Adipocyte (in vitro differentiated cells): Measurements from ENCODE around the gene LRRC75B.
"Not testable (repeated sequence)": the region's sequence is repeated elsewhere in the genome, so short reads cannot be mapped to it uniquely, and the experiment has no call there.

ENCODE experiments used
- DNase-seq: peaks from one replicate; pipeline ENCODE4 v3.0.0-alpha.2; 2015; ENCODE audit warnings: low read depth
- H3K27me3 ChIP-seq: replicated peaks from 2 replicates; pipeline ENCODE4 v1.7.0; 2013; ENCODE audit warnings: mild to moderate bottlenecking, low read length, moderate library complexity; ENCODE audit not compliant: control insufficient read depth, insufficient read depth
- H3K36me3 ChIP-seq: 2 replicates; pipeline ENCODE4 v1.7.0; 2013; ENCODE audit warnings: low read length, mild to moderate bottlenecking, moderate library complexity; ENCODE audit not compliant: control insufficient read depth, insufficient read depth, severe bottlenecking
- H3K4me1 ChIP-seq: 2 replicates; pipeline ENCODE4 v1.7.0; 2013; ENCODE audit warnings: mild to moderate bottlenecking, low read length, moderate library complexity; ENCODE audit not compliant: control insufficient read depth, insufficient read depth
- H3K4me3 ChIP-seq: 2 replicates; pipeline ENCODE4 v1.7.0; 2013; ENCODE audit warnings: mild to moderate bottlenecking, low read length, moderate library complexity
- H3K9ac ChIP-seq: 2 replicates; pipeline ENCODE4 v1.7.0; 2013; ENCODE audit warnings: mild to moderate bottlenecking, low read length, moderate library complexity
- H3K9me3 ChIP-seq: 2 replicates; pipeline ENCODE4 v1.7.0; 2013; ENCODE audit warnings: mild to moderate bottlenecking, low read length, moderate library complexity; ENCODE audit not compliant: control insufficient read depth

Gene LRRC75B

DNA sequence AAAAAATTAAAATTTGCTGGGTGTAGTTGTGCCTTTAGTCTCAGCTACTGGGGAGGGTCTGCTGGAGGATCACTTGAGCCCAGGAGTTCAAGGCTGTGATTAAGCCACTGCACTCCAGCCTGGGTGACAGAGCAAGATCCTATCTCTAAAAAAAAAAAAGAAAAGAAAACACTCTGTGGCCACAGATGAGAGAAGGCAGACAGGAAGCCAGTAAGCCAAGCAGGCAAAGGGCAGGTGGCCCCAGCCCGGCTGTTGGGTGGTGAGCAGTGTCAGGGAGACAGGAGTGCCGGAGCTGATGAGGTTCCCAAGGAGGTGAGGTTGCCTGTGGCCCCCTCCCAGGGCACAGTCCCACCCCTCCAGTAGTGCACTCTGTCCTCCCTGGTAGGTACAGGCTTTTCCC, 29.7 kb upstream of the LRRC75B start:
- not testable (repeated sequence) for H3K27me3 ChIP-seq, DNase-seq, H3K4me1 ChIP-seq, H3K9ac ChIP-seq, H3K4me3 ChIP-seq, H3K36me3 ChIP-seq, H3K9me3 ChIP-seq

DNA sequence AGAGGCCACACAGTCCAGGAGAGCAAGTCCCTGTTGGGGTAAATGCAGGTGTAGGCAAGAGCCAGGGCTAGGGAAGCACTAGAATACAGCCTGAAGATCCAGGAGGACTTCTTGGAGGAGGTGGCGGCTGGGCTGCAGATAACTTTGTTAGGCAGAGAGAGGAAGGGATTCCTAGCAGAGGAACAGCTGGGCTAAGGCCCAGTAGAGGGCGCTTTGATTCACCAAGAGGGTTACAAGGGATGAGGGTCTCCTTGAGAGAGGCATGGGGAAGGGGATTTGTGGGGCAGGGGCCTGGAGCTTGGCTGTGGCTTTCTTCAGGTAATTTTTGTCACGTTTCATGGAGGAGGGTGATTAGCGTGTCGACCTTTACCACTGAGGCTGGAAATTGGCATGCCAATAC, 28.4 kb upstream of the LRRC75B start:
- not testable (repeated sequence) for H3K4me3 ChIP-seq, H3K9me3 ChIP-seq, H3K4me1 ChIP-seq, DNase-seq, H3K27me3 ChIP-seq, H3K36me3 ChIP-seq, H3K9ac ChIP-seq

DNA sequence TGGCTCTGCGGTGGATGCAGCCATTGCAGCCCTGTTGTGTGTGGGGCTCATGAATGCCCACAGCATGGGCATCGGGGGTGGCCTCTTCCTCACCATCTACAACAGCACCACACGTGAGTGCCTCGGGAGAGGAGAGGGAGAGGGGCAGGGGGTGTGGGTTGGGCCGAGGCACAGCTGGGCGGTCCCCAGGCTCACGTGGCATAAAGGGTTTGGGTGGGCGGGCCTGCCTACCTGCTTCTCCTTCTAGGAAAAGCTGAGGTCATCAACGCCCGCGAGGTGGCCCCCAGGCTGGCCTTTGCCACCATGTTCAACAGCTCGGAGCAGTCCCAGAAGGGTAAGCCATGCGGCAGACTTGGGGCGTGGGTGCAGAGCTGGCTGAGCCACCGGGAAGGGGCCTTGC, 21.9 kb upstream of the LRRC75B start:
- H3K9ac ChIP-seq, DNase-seq, H3K4me3 ChIP-seq: not testable (repeated sequence)

DNA sequence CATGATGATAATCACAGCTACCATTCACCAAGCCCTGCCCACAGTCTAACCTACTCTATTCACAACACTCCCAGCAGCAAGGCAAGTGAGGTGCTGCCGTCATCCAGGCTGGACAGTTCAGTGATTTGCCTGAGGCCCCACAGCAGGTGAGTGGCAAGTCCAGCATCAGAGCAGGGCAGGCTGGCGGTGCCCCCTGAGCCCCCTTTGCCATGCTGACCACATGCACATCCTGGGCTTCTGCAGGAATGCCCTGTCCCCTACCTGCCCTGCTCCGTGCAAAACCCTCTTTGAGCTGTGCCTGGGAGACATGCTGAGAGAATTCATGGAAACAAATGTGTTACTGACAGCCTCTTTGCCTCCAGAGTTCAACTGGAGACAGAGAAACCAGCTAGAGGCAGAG, 17.0 kb upstream of the LRRC75B start:
- not testable (repeated sequence) for H3K9me3 ChIP-seq, DNase-seq, H3K9ac ChIP-seq, H3K27me3 ChIP-seq, H3K4me3 ChIP-seq, H3K4me1 ChIP-seq, H3K36me3 ChIP-seq

More for the DNA sequence above, 21.9 kb upstream of the LRRC75B start:
- H3K9me3 ChIP-seq, H3K27me3 ChIP-seq, H3K4me1 ChIP-seq, H3K36me3 ChIP-seq: not testable (repeated sequence)

DNA sequence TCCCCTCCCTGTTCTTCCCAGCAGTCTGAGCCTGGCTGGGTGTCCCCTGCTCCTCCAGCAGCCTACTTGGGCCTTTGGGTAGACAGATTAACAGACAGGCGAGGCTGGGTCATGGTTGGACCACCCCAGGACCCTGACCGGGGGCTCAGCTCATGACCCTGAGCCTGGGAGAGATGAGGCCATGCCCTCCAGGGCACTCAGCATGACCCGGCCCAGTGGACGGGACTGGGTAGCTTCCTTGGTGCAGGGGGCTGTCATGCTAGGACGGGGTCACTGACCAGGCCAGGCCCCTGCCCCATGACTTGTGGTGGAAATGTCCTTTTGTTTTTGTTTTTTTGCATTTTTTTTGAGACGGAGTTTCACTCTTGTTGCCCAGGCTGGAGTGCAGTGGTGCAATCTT, 15.5 kb upstream of the LRRC75B start:
- not testable (repeated sequence) for H3K36me3 ChIP-seq, H3K27me3 ChIP-seq, H3K4me3 ChIP-seq, H3K4me1 ChIP-seq, H3K9me3 ChIP-seq, H3K9ac ChIP-seq, DNase-seq

DNA sequence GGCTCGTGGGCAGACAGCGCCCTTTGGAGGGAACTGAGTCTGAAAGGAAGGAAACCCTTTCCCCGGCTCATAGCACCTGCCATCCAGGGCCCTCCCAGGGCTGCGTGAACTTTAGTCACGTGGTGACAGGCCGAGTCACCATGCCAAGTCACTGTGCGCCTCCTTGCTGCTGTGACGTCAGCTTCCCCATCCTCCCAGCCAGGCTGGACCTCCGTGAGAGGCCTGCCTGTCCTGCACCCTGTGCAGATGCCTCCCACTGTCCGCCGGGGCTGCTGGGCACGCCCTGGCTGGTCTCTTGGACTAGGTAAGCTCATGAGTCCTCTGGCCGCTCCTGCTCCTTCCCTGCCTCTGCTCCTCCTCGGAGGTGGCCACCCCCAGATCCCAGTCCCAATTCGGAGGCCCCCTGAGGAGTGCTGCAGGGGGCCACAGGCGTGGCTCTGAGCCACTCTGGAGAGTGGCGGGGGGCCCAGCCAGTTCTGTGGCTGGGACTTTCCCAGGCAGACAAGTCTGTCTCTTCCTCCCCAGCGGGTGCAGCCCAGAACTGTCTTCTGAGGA, 14.6 kb upstream of the LRRC75B start:
- not testable (repeated sequence) for H3K27me3 ChIP-seq, H3K9ac ChIP-seq, H3K9me3 ChIP-seq, H3K4me1 ChIP-seq, DNase-seq, H3K4me3 ChIP-seq, H3K36me3 ChIP-seq

DNA sequence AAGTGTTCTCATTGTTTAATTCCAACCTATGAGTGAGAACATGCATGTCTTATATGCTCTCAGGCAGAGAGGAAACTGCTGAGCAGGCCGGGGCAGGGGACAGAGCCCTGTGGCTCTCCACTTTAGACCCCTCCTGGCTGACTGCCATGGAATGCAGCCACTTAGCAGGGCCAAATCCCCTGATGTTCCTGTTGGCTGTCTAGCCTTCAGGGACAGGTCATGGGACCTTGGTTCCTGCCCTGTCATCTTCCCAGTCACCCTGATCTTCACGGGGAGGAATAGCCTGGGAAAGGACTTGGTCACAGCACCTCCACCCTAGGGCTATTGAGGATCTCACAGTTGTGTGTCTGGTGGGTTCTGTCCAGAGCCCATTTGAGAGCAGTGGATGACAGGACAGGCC, 13.5 kb upstream of the LRRC75B start:
- not testable (repeated sequence) for H3K9me3 ChIP-seq, H3K4me1 ChIP-seq, H3K27me3 ChIP-seq, H3K4me3 ChIP-seq, DNase-seq, H3K36me3 ChIP-seq, H3K9ac ChIP-seq

DNA sequence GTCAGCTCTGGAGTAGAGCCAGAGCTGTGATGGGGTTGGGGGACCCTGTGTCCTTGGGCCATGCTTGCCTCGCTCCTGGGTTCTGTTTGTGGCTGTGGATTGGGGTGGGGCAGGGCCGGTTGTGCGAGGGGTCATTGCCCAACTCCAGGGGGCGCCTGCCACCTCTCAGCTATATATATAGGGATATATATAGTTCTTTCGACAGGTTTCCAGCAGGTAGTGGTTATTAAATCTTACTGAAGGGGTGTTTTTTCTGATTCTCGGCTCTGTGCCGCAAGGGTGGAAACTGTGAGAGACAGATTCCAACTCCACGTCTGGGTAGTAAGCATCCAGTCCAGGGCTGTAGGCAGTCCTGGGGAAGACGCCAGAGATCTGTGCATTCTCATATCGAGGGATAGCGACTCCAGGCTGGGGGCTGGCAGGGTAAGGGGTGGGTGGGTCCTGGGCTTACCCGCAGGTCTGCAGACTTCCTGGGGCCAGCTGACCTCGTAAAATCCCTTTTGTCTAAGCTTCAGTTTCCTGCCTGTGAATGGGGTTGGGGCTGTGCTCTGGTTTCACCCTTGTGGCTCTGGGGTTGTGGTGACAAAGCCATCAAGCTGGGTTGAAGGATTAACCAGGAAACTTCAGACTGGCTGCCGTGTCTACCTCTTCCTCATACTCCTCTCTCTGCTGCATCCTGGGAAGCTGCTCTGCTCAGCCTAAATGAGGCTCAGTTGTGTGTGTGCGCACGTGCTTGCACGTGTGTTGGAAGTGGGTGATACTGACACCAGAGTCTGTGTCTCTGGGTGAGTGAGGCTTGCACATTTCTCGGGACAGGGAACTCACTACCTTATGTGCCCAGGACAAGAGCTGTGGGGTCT, 11.1 kb upstream of the LRRC75B start:
- H3K27me3 ChIP-seq, H3K9me3 ChIP-seq, H3K36me3 ChIP-seq, H3K9ac ChIP-seq, H3K4me3 ChIP-seq, H3K4me1 ChIP-seq, DNase-seq: not testable (repeated sequence)

DNA sequence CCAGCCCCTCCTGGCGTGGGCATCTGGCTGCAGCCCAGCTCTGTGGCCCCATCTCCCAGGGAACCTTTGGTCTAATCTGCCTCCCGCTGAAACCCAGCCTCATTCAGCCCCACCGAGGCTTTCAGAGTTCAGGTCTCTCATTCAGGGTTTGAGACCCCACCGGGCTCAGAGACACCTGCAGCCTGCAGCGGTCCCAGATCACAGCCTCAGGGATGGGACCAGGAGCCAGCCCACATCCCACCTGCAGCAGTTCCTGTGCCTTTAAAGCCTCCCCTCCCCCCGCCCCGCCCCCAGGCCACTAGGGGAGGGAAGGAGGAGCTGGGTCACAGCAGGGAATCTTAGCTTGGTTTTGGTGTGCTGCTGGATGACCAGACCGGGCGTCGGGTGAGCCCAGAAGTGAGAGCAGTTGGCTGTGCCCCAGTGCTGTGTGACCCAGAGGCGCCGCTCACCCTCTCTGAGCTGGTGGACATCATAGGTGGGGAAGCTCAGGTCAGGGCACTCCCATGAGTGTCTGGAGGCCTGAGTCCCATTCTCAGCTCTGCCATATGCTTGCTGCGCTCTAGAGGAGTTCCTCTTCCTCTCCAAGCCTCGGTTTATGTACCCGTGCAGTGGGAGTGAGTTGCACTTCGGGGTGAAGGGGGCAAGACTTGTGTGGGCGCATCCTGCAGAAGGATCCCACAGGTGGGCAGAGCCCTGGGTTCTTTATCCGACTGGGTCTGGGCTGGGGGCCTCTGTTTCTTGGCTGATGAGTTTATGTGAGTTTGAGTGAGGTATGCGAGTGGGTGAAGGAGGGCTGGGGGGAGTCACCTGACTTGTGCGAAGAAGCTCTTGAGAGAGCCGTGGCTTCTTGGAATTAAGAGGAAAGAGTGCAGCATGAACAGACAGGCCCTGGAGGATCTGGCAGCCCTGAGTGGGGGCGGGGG, 10.2 kb upstream of the LRRC75B start, which contains the start of gene GGT1:
Gene GGT1, plus strand, starts transcription at position 347 of the 923 bp plus-strand sequence. CDS start 7,889 bp downstream, outside the sequence.
- DNase-seq, H3K4me3 ChIP-seq, H3K4me1 ChIP-seq, H3K36me3 ChIP-seq, H3K27me3 ChIP-seq, H3K9me3 ChIP-seq, H3K9ac ChIP-seq: not testable (repeated sequence)

DNA sequence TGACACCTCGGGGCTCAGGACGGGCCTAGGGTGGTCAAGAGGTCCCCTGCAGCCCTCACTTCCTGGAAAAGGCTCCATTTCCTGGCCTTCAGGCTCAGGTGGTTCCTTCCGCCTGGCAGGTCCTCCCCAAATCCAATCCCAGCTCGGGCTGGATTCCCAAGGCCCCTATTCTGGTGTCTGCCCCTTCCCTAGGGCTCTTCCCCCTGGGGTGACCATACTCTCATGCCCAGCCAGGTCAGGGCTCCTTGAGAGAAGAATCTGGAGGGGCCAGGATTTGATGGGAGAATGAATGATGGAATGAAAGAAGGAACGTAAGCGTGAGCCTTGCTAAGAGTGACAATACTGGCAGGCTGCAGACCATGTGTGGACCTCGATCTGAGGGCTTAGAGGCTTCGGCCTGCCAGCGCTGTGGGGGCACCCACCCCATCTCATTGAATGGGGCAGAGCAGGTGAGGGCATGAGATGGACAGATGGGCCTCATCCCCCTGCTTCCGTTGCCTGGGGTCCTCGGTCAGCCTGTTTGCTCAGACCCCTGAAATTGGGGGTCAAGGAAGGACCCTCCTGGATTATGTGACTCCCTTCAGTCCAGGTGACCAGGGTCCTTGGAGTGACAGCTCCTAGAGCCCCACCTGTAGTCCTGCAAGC, 9.4 kb upstream of the LRRC75B start:
- not testable (repeated sequence) for H3K9ac ChIP-seq, H3K4me3 ChIP-seq, H3K9me3 ChIP-seq, DNase-seq, H3K4me1 ChIP-seq, H3K27me3 ChIP-seq, H3K36me3 ChIP-seq
